Measurements from ENCODE around the gene SYNDIG1L.

The SYNDIG1L gene

DNA sequence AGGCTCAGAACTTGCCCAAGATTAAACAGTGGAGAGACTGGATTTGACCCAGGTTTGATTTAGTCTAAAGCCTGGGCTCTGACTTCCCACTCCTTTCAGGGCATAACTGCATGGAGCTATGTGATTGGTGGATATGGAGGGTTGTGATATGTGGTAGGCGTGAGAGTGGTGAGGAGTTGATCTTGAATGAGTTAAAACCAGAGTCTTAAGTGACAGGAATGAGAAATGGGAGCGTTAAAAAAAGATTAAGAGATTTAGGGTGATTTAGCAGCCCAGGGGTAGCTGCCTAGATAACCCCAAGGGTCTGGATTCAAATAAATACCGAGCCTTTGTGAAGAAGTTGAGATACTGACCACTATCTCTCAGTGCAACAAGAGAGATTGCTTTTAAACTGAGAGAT, 8.4 kb downstream of the SYNDIG1L start:
- Histone ChIP-seq H3K27me3 (ENCODE audit: control insufficient read depth in 5 of 5, insufficient read depth in 4 of 5, low read length in 5 of 5) (peaks cover 0 to 26% (median 11%) of the 10 kb centered on the region in 5 donors), H3K9me3 (ENCODE audit: control insufficient read depth in 5 of 5, low read length in 5 of 5) (peaks cover 0 to 3% (median 0%) of the 10 kb centered on the region in 5 donors), H3K4me3 (ENCODE audit: low read depth in 1 of 5, low read length in 5 of 5) (no peak overlapping the region), H3K9ac (ENCODE audit: low read length in 5 of 5) (no peak overlapping the region), H3K36me3 (ENCODE audit: control insufficient read depth in 5 of 5, insufficient read depth in 5 of 5, low read length in 5 of 5) (no peaks in the 10 kb centered on the region), H3K4me1 (ENCODE audit: control insufficient read depth in 5 of 5, insufficient read depth in 5 of 5, low read length in 5 of 5) (no peaks in the 10 kb centered on the region), H3K27ac (ENCODE audit: low read depth, low read length) (no peak overlapping the region)

DNA sequence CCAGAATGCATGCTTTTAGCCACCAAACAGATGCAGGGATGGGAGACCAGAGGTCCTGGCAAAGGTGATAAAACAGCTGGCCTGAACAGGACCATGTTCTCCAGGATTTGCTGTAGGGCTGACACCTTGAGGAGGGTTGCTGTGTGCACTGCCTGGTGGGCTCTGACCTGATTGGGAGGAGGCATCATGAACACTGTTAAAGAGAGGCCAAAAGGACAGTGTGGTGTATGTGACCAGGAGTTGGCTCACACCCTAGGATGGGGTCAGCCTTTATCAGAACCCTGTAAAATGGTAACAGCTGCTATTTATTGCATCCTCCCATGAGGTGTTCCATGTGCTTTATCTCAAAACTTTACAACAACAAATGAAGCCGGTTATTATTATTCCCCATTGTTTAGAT, 8.8 kb downstream of the SYNDIG1L start:
- Histone ChIP-seq H3K27me3 (ENCODE audit: control insufficient read depth in 5 of 5, insufficient read depth in 4 of 5, low read length in 5 of 5) (peaks cover 0 to 26% (median 12%) of the 10 kb centered on the region in 5 donors), H3K9me3 (ENCODE audit: control insufficient read depth in 5 of 5, low read length in 5 of 5) (peaks cover 0 to 3% (median 0%) of the 10 kb centered on the region in 5 donors), H3K4me3 (ENCODE audit: low read depth in 1 of 5, low read length in 5 of 5) (no peak overlapping the region), H3K27ac (ENCODE audit: low read depth, low read length) (no peak overlapping the region), H3K9ac (ENCODE audit: low read length in 5 of 5) (no peak overlapping the region), H3K4me1 (ENCODE audit: control insufficient read depth in 5 of 5, insufficient read depth in 5 of 5, low read length in 5 of 5) (no peaks in the 10 kb centered on the region), H3K36me3 (ENCODE audit: control insufficient read depth in 5 of 5, insufficient read depth in 5 of 5, low read length in 5 of 5) (no peaks in the 10 kb centered on the region)

DNA sequence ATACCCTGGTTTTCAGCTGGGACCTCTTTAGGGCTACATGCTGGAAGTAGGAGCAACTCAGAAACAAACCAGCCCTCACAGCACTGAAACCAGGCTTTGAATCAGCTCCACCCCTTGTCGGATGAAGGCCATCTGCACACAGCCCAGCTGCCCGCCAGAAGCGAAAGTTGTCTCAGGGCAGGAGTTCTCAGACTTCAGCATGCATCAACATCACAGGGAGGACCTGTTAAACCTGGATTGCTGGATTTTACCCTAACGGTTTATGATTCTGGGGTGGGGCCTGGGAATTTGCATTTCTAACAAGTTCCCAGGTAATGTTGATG, 10.9 kb downstream of the SYNDIG1L start:
- H3K36me3 ChIP-seq (ENCODE audit: control insufficient read depth in 5 of 5, insufficient read depth in 5 of 5, low read length in 5 of 5): no peaks in the 10 kb centered on the region
- H3K27me3 ChIP-seq (ENCODE audit: control insufficient read depth in 5 of 5, insufficient read depth in 4 of 5, low read length in 5 of 5): peaks cover 0 to 35% (median 20%) of the 10 kb centered on the region in 5 donors
- peaks cover 0 to 3% (median 0%) of the 10 kb centered on the region in 5 donors for H3K9me3 ChIP-seq (ENCODE audit: control insufficient read depth in 5 of 5, low read length in 5 of 5)
- no peaks in the 10 kb centered on the region for H3K4me1 ChIP-seq (ENCODE audit: control insufficient read depth in 5 of 5, insufficient read depth in 5 of 5, low read length in 5 of 5)
- no peak overlapping the region for H3K4me3 ChIP-seq (ENCODE audit: low read depth in 1 of 5, low read length in 5 of 5)
- no peak overlapping the region for H3K27ac ChIP-seq (ENCODE audit: low read depth, low read length)
- no peak overlapping the region for H3K9ac ChIP-seq (ENCODE audit: low read length in 5 of 5)

DNA sequence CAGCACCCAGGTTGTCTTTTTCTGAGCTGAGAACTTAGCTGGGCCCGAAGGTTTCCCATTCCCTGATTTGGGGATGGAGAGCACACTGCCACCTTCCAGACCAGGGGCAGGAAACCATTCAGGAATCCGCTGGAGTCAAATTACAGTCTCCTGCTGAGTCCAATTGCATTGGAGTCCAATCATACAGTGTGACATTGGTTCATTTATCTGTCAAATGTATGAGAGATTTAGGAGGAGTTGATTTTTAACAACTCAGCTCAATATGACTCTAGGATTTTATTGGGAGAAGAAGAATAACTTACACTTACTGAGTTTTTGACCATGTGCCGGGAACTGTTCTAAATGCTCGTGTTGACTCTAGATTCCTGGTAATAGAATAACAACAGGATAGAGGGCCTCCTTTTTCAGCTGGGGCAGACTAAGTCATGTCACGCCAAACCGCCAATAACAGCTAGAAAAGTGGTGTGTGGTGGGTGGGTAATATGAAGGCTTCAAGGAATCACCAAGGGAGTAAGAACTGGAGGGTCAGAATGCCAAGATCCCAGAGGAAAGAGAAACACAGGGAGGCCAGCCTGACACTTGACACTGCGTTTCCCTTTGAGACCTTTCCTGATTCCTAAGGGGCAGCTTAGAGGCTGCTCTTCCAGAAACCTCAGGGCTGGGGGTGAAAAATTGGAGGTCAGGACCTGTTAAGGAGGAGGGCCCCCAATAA, 11.5 kb downstream of the SYNDIG1L start:
- no peaks in the 10 kb centered on the region for H3K36me3 ChIP-seq (ENCODE audit: control insufficient read depth in 5 of 5, insufficient read depth in 5 of 5, low read length in 5 of 5)
- H3K9me3 ChIP-seq (ENCODE audit: control insufficient read depth in 5 of 5, low read length in 5 of 5): peaks cover 0 to 3% (median 0%) of the 10 kb centered on the region in 5 donors
- no peak overlapping the region for H3K4me3 ChIP-seq (ENCODE audit: low read depth in 1 of 5, low read length in 5 of 5)
- H3K4me1 ChIP-seq (ENCODE audit: control insufficient read depth in 5 of 5, insufficient read depth in 5 of 5, low read length in 5 of 5): no peaks in the 10 kb centered on the region
- no peak overlapping the region for H3K27ac ChIP-seq (ENCODE audit: low read depth, low read length)
- peaks cover 3 to 35% (median 21%) of the 10 kb centered on the region in 5 donors for H3K27me3 ChIP-seq (ENCODE audit: control insufficient read depth in 5 of 5, insufficient read depth in 4 of 5, low read length in 5 of 5)
- H3K9ac ChIP-seq (ENCODE audit: low read length in 5 of 5): no peak overlapping the region

DNA sequence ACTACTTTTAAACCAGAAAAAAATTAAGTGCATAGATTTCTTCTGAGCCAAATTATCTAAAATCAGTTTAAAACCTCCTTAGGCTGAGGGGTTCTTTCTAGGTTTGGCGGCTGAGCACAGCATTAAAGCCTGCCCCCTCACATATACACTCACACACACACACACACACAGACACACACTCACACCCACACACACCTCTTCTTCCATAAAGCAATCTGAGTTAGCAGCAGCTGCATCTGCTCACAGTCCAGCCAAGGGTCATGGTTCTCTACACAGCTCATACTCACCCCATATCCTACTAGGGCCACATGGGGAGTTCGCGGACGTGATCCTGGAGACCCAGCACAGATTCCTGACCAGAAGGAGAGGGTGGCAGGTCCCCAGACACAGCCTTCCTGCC, 12.4 kb downstream of the SYNDIG1L start:
- Histone ChIP-seq H3K9ac (ENCODE audit: low read length in 5 of 5) (no peak overlapping the region), H3K36me3 (ENCODE audit: control insufficient read depth in 5 of 5, insufficient read depth in 5 of 5, low read length in 5 of 5) (no peaks in the 10 kb centered on the region), H3K27me3 (ENCODE audit: control insufficient read depth in 5 of 5, insufficient read depth in 4 of 5, low read length in 5 of 5) (peaks cover 7 to 30% (median 18%) of the 10 kb centered on the region in 5 donors), H3K9me3 (ENCODE audit: control insufficient read depth in 5 of 5, low read length in 5 of 5) (peaks cover 0 to 3% (median 0%) of the 10 kb centered on the region in 5 donors), H3K4me1 (ENCODE audit: control insufficient read depth in 5 of 5, insufficient read depth in 5 of 5, low read length in 5 of 5) (no peaks in the 10 kb centered on the region), H3K4me3 (ENCODE audit: low read depth in 1 of 5, low read length in 5 of 5) (no peak overlapping the region), H3K27ac (ENCODE audit: low read depth, low read length) (no peak overlapping the region)

DNA sequence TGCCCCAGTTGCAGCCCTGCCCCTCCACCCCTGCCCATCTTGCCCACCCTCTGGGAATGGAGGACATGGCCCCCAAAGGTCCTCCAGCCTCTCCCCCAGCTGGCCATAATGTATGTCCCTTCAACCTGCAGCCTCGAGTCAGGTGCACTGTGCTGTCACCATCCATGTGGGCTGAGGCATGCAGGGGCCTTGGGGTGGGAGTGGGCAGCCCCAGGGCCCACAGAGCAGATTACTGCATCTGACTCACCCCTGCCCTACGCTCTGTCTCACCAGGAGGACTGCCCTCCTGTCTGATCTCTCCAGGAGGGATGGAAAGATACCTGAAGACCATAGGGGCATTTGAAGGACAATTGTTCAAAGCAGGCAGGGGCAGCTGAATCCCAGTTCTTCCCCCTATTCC, 13.3 kb downstream of the SYNDIG1L start:
- Histone ChIP-seq H3K27me3 (ENCODE audit: control insufficient read depth in 5 of 5, insufficient read depth in 4 of 5, low read length in 5 of 5) (peaks cover 8 to 27% (median 16%) of the 10 kb centered on the region in 5 donors), H3K27ac (ENCODE audit: low read depth, low read length) (no peak overlapping the region)

DNA sequence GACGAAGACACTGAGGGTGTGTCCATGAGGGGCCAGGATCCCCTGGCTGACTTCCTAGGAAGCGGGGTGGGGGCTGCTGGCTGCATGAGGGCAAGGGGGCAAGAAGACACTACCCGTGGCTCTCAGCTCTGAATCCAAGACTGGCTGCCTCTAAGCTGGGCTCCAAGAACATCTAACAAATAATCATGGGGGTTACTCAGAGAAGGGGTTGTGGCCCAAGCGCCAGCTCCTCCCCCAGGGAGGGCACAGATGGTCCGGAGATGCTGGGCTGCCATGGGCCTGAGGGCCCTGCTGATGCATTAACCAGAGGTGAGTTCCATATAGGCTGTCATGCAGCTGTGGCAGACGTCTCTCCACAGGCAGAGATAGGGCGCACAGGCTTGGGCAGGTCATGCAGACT, 14.3 kb downstream of the SYNDIG1L start:
- peaks cover 0 to 3% (median 0%) of the 10 kb centered on the region in 5 donors for H3K9me3 ChIP-seq (ENCODE audit: control insufficient read depth in 5 of 5, low read length in 5 of 5)
- H3K36me3 ChIP-seq (ENCODE audit: control insufficient read depth in 5 of 5, insufficient read depth in 5 of 5, low read length in 5 of 5): no peaks in the 10 kb centered on the region
- H3K27me3 ChIP-seq (ENCODE audit: control insufficient read depth in 5 of 5, insufficient read depth in 4 of 5, low read length in 5 of 5): peaks cover 8 to 22% (median 16%) of the 10 kb centered on the region in 5 donors
- H3K4me3 ChIP-seq (ENCODE audit: low read depth in 1 of 5, low read length in 5 of 5): no peak overlapping the region
- H3K4me1 ChIP-seq (ENCODE audit: control insufficient read depth in 5 of 5, insufficient read depth in 5 of 5, low read length in 5 of 5): no peaks in the 10 kb centered on the region
- H3K27ac ChIP-seq (ENCODE audit: low read depth, low read length): no peak overlapping the region
- H3K9ac ChIP-seq (ENCODE audit: low read length in 5 of 5): no peak overlapping the region

More for the DNA sequence above, 13.3 kb downstream of the SYNDIG1L start:
- H3K4me1 ChIP-seq (ENCODE audit: control insufficient read depth in 5 of 5, insufficient read depth in 5 of 5, low read length in 5 of 5): no peaks in the 10 kb centered on the region
- H3K9ac ChIP-seq (ENCODE audit: low read length in 5 of 5): no peak overlapping the region
- no peaks in the 10 kb centered on the region for H3K36me3 ChIP-seq (ENCODE audit: control insufficient read depth in 5 of 5, insufficient read depth in 5 of 5, low read length in 5 of 5)
- peaks cover 0 to 3% (median 0%) of the 10 kb centered on the region in 5 donors for H3K9me3 ChIP-seq (ENCODE audit: control insufficient read depth in 5 of 5, low read length in 5 of 5)
- H3K4me3 ChIP-seq (ENCODE audit: low read depth in 1 of 5, low read length in 5 of 5): no peak overlapping the region

DNA sequence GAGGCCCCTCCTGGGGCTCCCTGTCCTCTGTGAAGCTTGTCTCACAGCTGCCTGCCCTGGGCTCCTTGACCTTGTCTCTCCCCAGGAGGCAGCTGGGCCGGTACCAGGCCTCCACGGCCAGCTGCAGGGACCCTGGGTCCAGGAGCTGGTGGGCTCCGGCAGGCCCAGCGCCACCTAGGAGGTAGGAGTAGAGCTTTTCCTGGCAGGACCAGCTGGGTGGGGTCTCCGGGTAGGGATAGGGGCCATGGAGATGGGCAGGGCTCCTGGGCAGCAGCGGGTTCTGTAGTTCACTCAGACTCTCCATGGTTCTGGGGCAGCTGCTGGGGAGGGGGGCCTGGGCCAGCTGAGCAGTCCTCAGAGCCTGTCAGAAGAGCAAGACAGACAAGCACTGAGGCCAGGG, 16.6 kb downstream of the SYNDIG1L start:
- Histone ChIP-seq H3K4me1 (ENCODE audit: control insufficient read depth in 5 of 5, insufficient read depth in 5 of 5, low read length in 5 of 5) (no peaks in the 10 kb centered on the region), H3K9me3 (ENCODE audit: control insufficient read depth in 5 of 5, low read length in 5 of 5) (no peaks in the 10 kb centered on the region), H3K4me3 (ENCODE audit: low read depth in 1 of 5, low read length in 5 of 5) (no peak overlapping the region)

DNA sequence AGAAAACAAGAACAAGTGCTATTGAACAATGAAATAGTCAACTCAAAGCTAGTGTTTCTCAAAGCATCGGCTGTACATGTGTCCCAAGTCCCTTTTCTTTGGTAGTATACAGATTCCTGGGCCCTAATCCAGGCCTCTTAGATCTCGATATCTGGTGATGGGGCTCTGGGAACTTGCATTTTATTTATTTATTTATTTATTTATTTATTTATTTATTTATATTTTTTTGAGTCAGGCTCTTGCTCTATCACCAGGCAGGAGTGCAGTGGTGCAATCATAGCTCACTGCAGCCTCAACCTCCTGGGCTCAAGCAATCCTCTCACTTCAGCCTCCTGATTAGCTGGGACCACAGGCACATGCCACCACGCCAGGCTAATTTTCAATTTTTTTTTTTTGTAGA, 17.1 kb downstream of the SYNDIG1L start:
- Histone ChIP-seq H3K4me1 (ENCODE audit: control insufficient read depth in 5 of 5, insufficient read depth in 5 of 5, low read length in 5 of 5) (no peaks in the 10 kb centered on the region), H3K27ac (ENCODE audit: low read depth, low read length) (no peak overlapping the region), H3K36me3 (ENCODE audit: control insufficient read depth in 5 of 5, insufficient read depth in 5 of 5, low read length in 5 of 5) (no peaks in the 10 kb centered on the region), H3K27me3 (ENCODE audit: control insufficient read depth in 5 of 5, insufficient read depth in 4 of 5, low read length in 5 of 5) (peaks cover 9 to 40% (median 14%) of the 10 kb centered on the region in 5 donors), H3K9me3 (ENCODE audit: control insufficient read depth in 5 of 5, low read length in 5 of 5) (no peaks in the 10 kb centered on the region), H3K4me3 (ENCODE audit: low read depth in 1 of 5, low read length in 5 of 5) (no peak overlapping the region), H3K9ac (ENCODE audit: low read length in 5 of 5) (no peak overlapping the region)

More for the DNA sequence above, 16.6 kb downstream of the SYNDIG1L start:
- no peak overlapping the region for H3K27ac ChIP-seq (ENCODE audit: low read depth, low read length)
- no peaks in the 10 kb centered on the region for H3K36me3 ChIP-seq (ENCODE audit: control insufficient read depth in 5 of 5, insufficient read depth in 5 of 5, low read length in 5 of 5)
- H3K27me3 ChIP-seq (ENCODE audit: control insufficient read depth in 5 of 5, insufficient read depth in 4 of 5, low read length in 5 of 5): peaks cover 7 to 38% (median 18%) of the 10 kb centered on the region in 5 donors
- no peak overlapping the region for H3K9ac ChIP-seq (ENCODE audit: low read length in 5 of 5)

DNA sequence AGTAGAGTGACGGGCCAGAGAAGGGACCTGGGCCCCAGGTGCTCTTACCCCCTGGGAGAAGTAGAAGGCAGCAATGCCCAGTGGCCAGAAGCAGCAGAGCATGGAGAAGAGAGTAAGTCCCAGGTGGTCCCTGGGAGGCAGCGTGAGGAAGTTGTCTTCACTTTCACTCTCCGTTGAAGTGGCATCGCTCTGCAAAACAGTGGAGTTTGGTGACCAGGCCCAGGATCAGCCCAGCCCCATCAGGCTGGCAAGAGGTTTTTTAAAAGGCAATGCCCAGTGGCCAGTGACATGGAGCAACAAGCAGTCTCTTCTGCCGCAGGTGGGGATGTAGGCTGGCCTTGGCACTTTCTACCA, 18.2 kb downstream of the SYNDIG1L start:
- Histone ChIP-seq H3K4me3 (ENCODE audit: low read depth in 1 of 5, low read length in 5 of 5) (no peak overlapping the region), H3K36me3 (ENCODE audit: control insufficient read depth in 5 of 5, insufficient read depth in 5 of 5, low read length in 5 of 5) (no peaks in the 10 kb centered on the region), H3K9ac (ENCODE audit: low read length in 5 of 5) (no peak overlapping the region), H3K27ac (ENCODE audit: low read depth, low read length) (no peak overlapping the region), H3K27me3 (ENCODE audit: control insufficient read depth in 5 of 5, insufficient read depth in 4 of 5, low read length in 5 of 5) (peaks cover 9 to 41% (median 14%) of the 10 kb centered on the region in 5 donors), H3K9me3 (ENCODE audit: control insufficient read depth in 5 of 5, low read length in 5 of 5) (no peaks in the 10 kb centered on the region), H3K4me1 (ENCODE audit: control insufficient read depth in 5 of 5, insufficient read depth in 5 of 5, low read length in 5 of 5) (peaks cover 0 to 4% (median 0%) of the 10 kb centered on the region in 5 donors)
